ENCODE measurements around the gene CFAP54. TPM values are rescaled to one million over a fixed set of nuclear protein-coding genes. Genes with fewer than 3 reads are reported as not detected.

CFAP54 gene
- total RNA-seq, 6 experiments from 2014 or later: 0.40 to 0.66 (median 0.56) TPM

DNA sequence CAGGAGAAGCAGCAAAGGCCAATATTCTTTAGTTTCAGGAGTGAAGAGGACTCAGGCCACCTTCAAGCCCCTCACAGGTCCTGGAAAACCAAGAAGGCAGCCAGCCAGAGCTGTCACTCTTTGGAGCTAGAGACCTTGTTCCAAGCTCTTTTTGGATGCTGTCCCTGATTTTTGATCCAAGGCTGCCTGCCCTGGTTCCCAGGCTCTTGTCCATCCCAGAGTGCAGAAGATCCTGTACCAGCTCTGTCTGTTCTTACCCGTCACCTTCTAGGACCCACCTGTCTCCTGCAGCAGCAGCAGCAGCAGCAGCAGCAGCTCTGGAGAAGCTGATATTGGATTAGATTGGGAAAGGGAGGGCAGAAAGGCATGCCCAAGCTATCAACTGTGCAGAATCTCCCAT is 260.6 kb downstream of the CFAP54 start:
- no peaks in the 10 kb centered on the region for H3K9me3 Mint-ChIP-seq
- no peak for DNase-seq
- peaks cover 6% of the 10 kb centered on the region; the same call in 1 of the 2 replicates for H3K4me1 Mint-ChIP-seq (ENCODE audit: low read depth)
- no peak overlapping the region for H3K27ac Mint-ChIP-seq
- TF ChIP-seq, protein P1, sequence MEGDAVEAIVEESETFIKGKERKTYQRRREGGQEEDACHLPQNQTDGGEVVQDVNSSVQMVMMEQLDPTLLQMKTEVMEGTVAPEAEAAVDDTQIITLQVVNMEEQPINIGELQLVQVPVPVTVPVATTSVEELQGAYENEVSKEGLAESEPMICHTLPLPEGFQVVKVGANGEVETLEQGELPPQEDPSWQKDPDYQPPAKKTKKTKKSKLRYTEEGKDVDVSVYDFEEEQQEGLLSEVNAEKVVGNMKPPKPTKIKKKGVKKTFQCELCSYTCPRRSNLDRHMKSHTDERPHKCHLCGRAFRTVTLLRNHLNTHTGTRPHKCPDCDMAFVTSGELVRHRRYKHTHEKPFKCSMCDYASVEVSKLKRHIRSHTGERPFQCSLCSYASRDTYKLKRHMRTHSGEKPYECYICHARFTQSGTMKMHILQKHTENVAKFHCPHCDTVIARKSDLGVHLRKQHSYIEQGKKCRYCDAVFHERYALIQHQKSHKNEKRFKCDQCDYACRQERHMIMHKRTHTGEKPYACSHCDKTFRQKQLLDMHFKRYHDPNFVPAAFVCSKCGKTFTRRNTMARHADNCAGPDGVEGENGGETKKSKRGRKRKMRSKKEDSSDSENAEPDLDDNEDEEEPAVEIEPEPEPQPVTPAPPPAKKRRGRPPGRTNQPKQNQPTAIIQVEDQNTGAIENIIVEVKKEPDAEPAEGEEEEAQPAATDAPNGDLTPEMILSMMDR (IDR thresholded peaks at IDR 0.05): no peak
- no peaks in the 10 kb centered on the region for H3K36me3 Mint-ChIP-seq (ENCODE audit: low read depth)
- H3K27me3 Mint-ChIP-seq (ENCODE audit: insufficient read depth): no peaks in the 10 kb centered on the region
- H3K4me3 Mint-ChIP-seq: no peak overlapping the region

DNA sequence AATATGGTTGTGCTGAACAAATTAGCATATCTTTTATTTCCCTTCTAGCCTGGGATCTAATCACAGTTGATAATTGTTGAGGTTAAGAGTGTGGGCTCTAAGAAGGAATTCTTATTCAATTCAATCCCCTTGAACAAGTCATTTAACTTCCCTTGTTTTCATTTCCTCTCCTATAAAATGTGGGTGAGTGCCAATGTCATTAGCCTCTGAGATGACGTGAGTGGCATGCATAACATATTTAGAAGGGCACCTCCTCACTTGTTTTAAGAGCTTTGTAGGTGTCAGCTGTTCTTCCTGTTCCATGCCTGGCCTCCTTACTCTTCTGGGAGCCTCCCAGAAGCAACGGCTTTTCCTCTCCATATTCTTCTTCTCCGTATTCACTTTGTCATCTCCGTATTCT is 262.2 kb downstream of the CFAP54 start:
- Mint-ChIP-seq H3K9me3 (no peaks in the 10 kb centered on the region), H3K27me3 (ENCODE audit: insufficient read depth) (no peaks in the 10 kb centered on the region)
- TF ChIP-seq, protein P1 (IDR thresholded peaks at IDR 0.05): no peak

DNA sequence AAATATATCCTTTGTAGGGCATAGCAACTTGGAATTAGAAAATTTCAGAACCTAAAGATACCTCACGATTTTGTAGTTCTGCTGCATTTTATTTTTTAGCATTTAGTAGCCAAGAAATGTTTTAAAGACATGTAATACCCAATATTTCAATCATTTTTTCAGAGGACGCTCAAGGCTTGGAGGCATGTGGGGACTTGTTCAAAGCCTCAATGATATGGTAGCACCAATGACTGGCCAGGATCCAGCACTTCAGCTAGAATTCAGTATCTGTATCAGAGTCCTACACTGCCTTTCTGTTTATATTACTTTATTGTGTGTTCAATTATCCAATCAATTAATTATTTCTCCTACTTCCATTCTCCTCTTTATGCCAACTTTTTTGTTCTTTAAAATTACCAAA is 262.8 kb downstream of the CFAP54 start:
- Mint-ChIP-seq H3K4me1 (ENCODE audit: low read depth) (peaks cover 6% of the 10 kb centered on the region; the same call in 1 of the 2 replicates), H3K4me3 (no peak overlapping the region), H3K27ac (no peak overlapping the region), H3K36me3 (ENCODE audit: low read depth) (no peaks in the 10 kb centered on the region), H3K9me3 (no peaks in the 10 kb centered on the region), H3K27me3 (ENCODE audit: insufficient read depth) (no peaks in the 10 kb centered on the region)
- TF ChIP-seq, protein P1 (IDR thresholded peaks at IDR 0.05): no peak
- no peak for DNase-seq

More for the DNA sequence above, 262.2 kb downstream of the CFAP54 start:
- no peak overlapping the region for H3K27ac Mint-ChIP-seq
- no peak for DNase-seq
- H3K4me3 Mint-ChIP-seq: no peak overlapping the region
- no peaks in the 10 kb centered on the region for H3K36me3 Mint-ChIP-seq (ENCODE audit: low read depth)
- H3K4me1 Mint-ChIP-seq (ENCODE audit: low read depth): peaks cover 6% of the 10 kb centered on the region; the same call in 1 of the 2 replicates

DNA sequence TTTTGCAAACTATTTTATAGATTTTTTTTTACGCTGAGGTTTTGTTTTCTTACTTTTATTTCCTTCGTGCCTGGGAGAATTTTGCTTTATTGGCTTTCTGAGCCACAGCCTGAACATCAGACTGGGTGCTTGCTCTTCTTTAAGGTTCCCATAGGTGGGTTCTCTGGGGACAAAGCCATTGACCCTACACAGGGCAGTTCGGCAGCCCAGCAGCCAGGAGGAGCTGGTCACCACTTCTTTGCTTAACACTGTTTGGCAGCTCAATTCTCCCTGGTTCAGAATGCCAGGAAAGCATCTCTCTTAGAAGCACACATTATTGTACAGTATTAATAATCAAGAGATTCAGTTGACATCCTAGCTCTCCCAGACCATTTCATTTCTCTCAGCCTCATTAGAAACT is 276.9 kb downstream of the CFAP54 start:
- H3K4me3 Mint-ChIP-seq: no peak overlapping the region
- no peak overlapping the region for H3K27ac Mint-ChIP-seq
- no peaks in the 10 kb centered on the region for H3K36me3 Mint-ChIP-seq (ENCODE audit: low read depth)
- TF ChIP-seq, protein P1 (IDR thresholded peaks at IDR 0.05): peak; percentile 67
- H3K4me1 Mint-ChIP-seq (ENCODE audit: low read depth): peaks cover 12% of the 10 kb centered on the region
- no peaks in the 10 kb centered on the region for H3K27me3 Mint-ChIP-seq (ENCODE audit: insufficient read depth)
- peak; percentile 12 for DNase-seq
- H3K9me3 Mint-ChIP-seq: no peaks in the 10 kb centered on the region

DNA sequence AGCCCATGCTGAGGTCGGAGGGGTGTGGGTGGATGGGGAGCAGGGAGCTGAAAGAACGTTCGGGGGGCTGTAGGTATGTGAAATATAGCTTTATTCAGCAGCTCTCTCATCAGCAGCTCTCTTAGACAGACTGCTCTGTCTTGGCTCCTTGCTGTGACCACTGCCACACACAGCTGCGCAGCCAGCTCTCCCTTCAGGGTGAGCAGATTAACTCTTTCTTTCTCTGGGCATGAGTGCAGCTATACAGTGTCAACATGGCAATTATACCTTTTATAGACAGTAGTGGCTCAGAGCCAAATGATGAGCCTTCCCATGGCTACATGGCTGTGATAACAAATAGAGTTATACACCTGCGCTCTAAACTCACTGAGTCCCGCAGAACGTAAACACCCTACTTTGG is 280.0 kb downstream of the CFAP54 start:
- Mint-ChIP-seq H3K36me3 (ENCODE audit: low read depth) (peaks cover 12% of the 10 kb centered on the region), H3K27me3 (ENCODE audit: insufficient read depth) (no peaks in the 10 kb centered on the region), H3K4me3 (no peak overlapping the region), H3K9me3 (no peaks in the 10 kb centered on the region; the same call in 1 of the 2 replicates), H3K4me1 (ENCODE audit: low read depth) (peaks cover 30% of the 10 kb centered on the region), H3K27ac (no peak overlapping the region)
- TF ChIP-seq, protein P1 (IDR thresholded peaks at IDR 0.05): no peak
- no peak for DNase-seq
